Activated CD4-positive, alpha-beta T cell treated with anti-CD3 and anti-CD28 coated beads, Interleukin-2, amount 50 U/mL, for 4 hours (primary cell): ENCODE measurements around the gene LUC7L.
A peak's percentile ranks its signal among the peaks of the same experiment; 100 is the strongest.
"Not testable (repeated sequence)": the region's sequence is repeated elsewhere in the genome, so short reads cannot be mapped to it uniquely, and the experiment has no call there.

Experiments used
- DNase-seq, 2 experiments: peaks; one replicate each; pipeline ENCODE4 v3.0.0-alpha.2; 2020

The LUC7L gene

GRCh38 chr16:228151-228851, 948 bp downstream of the LUC7L start:
- DNase-seq, result no peak

GRCh38 chr16:220021-220420, 9.2 kb downstream of the LUC7L start:
- no peak for DNase-seq

- DNase-seq, result no peak
Measured at GRCh38 chr16:212999-213398, 16.2 kb downstream of the LUC7L start.

GRCh38 chr16:211631-212180, 17.5 kb downstream of the LUC7L start:
- not testable (repeated sequence) for DNase-seq

GRCh38 chr16:209359-209758, 19.9 kb downstream of the LUC7L start:
- DNase-seq, result not testable (repeated sequence)

- DNase-seq, result not testable (repeated sequence)
Measured at GRCh38 chr16:204046-204445, 25.2 kb downstream of the LUC7L start.

- no peak for DNase-seq
Measured at GRCh38 chr16:203246-203645, 26.0 kb downstream of the LUC7L start.

GRCh38 chr16:200388-200787, 28.9 kb downstream of the LUC7L start:
- DNase-seq, result no peak

GRCh38 chr16:194516-194915, 34.7 kb downstream of the LUC7L start:
- no peak for DNase-seq

- no peak for DNase-seq
Measured at GRCh38 chr16:193441-193840, 35.8 kb downstream of the LUC7L start.

GRCh38 chr16:192686-193085, 36.6 kb downstream of the LUC7L start:
- no peak for DNase-seq

- no peak for DNase-seq
Measured at GRCh38 chr16:191831-192230, 37.4 kb downstream of the LUC7L start.

GRCh38 chr16:189604-190186, 39.6 kb downstream of the LUC7L start:
- DNase-seq, result no peak

GRCh38 chr16:188674-189073, 40.6 kb downstream of the LUC7L start:
- DNase-seq, result no peak

GRCh38 chr16:187330-187729, 41.9 kb downstream of the LUC7L start:
- no peak for DNase-seq

- DNase-seq, result no peak
Measured at GRCh38 chr16:185691-186090, 43.6 kb downstream of the LUC7L start.

- no peak for DNase-seq
Measured at GRCh38 chr16:185213-185612, 44.0 kb downstream of the LUC7L start.

GRCh38 chr16:183005-183404, 46.2 kb downstream of the LUC7L start:
- DNase-seq, result no peak

GRCh38 chr16:181565-182021, 47.7 kb downstream of the LUC7L start:
- DNase-seq, result no peak

GRCh38 chr16:180681-181564, 48.3 kb downstream of the LUC7L start:
- DNase-seq, result peak; percentile 78 to 83

GRCh38 chr16:180101-180675, 49.1 kb downstream of the LUC7L start, which contains the start of gene HBQ1:
Gene HBQ1 (plus strand): TSS chr16:180459. CDS start chr16:180487, 28 bp downstream.
- no peak for DNase-seq

- no peak for DNase-seq
Measured at GRCh38 chr16:179211-180092, 49.8 kb downstream of the LUC7L start.
